K562 (cell line): ENCODE results near the gene CHD3.

ENCODE experiments used
- CTCF ChIP-seq, 3 experiments: IDR thresholded peaks in 2 of 3; conservative IDR thresholded peaks in 1 of 3; 2 replicates each; pipeline ENCODE4 v1.5.1; 2011 to 2012; ENCODE audit warnings: low read length in 3 of 3, mild to moderate bottlenecking in 3 of 3, control low read depth in 2 of 3, improper control_type of control experiment in 1 of 3, inconsistent platforms in 1 of 3, low read depth in 1 of 3, mixed read lengths in 1 of 3, moderate library complexity in 1 of 3; ENCODE audit not compliant: insufficient read depth in 2 of 3
- ERF ChIP-seq: fragments of 450-650 bp; formaldehyde crosslinking; IDR thresholded peaks from 2 replicates; pipeline ENCODE4 v1.4.0; 2020; ENCODE audit warnings: mild to moderate bottlenecking, mixed read lengths
- TARDBP ChIP-seq: fragments of 450-650 bp; IDR thresholded peaks from 2 replicates; pipeline ENCODE4 v1.6.1; 2016
- ZNF174 ChIP-seq: fragments of 250-450 bp; sonication (Bioruptor Pico); IDR thresholded peaks from 2 replicates; pipeline ENCODE4 v1.4.0; 2020; ENCODE audit warnings: mild to moderate bottlenecking
- ZNF384 ChIP-seq: IDR thresholded peaks from 2 replicates; pipeline ENCODE4 v1.6.1; 2012; ENCODE audit warnings: low read depth, low read length, improper control_type of control experiment
- TF ChIP-seq, protein P1 (sequence below): fragments of 450-650 bp; IDR thresholded peaks from 2 replicates; pipeline ENCODE4 v1.6.1; 2016; ENCODE audit warnings: antibody characterized with exemption

- TF ChIP-seq ERF (CRISPR knock-in tag): no peak
- TF ChIP-seq ZNF174: no peak
- no peak for TF ChIP-seq CTCF (IDR thresholded peaks at IDR 0.05 in 2 of 3, conservative IDR thresholded peaks at IDR 0.05 in 1 of 3; ENCODE audit: insufficient read depth in 2 of 3, low read depth in 1 of 3, low read length in 3 of 3)
- no peak for TF ChIP-seq ZNF384
- TF ChIP-seq TARDBP: no peak
- TF ChIP-seq, protein P1, sequence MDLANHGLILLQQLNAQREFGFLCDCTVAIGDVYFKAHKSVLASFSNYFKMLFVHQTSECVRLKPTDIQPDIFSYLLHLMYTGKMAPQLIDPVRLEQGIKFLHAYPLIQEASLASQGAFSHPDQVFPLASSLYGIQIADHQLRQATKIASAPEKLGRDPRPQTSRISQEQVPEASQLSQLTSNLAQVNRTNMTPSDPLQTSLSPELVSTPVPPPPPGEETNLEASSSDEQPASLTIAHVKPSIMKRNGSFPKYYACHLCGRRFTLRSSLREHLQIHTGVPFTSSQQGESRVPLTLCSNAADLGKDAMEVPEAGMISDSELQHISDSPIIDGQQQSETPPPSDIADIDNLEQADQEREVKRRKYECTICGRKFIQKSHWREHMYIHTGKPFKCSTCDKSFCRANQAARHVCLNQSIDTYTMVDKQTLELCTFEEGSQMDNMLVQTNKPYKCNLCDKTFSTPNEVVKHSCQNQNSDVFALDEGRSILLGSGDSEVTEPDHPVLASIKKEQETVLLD: no peak
Observed at GRCh38 chr17:7864995-7865650, 23.5 kb upstream of the CHD3 start.
